NCI-H748 treated with DMSO at 0.1 percent for 48 hours (cell line): ENCODE results near the gene RIT1.

Experiments used
- DNase-seq: peaks from one replicate; lab custom pipeline; 2025; lab: John Stamatoyannopoulos, UW

RIT1 gene

GRCh38 chr1:155890251-155890650 is 20.9 kb downstream of the RIT1 start:
- DNase-seq = no peak

GRCh38 chr1:155889566-155889965 is 21.6 kb downstream of the RIT1 start:
- DNase-seq = no peak

GRCh38 chr1:155888481-155888880 is 22.7 kb downstream of the RIT1 start:
- DNase-seq = no peak

- DNase-seq = no peak
Observed at GRCh38 chr1:155884982-155885381, 26.2 kb downstream of the RIT1 start.

- no peak for DNase-seq
Observed at GRCh38 chr1:155884031-155884960, 26.9 kb downstream of the RIT1 start.

GRCh38 chr1:155882766-155883165 is 28.4 kb downstream of the RIT1 start:
- DNase-seq = no peak

- DNase-seq = no peak
Observed at GRCh38 chr1:155882235-155882634, 28.9 kb downstream of the RIT1 start.

- no peak for DNase-seq
Observed at GRCh38 chr1:155880950-155881349, 30.2 kb downstream of the RIT1 start.

- DNase-seq = no peak
Observed at GRCh38 chr1:155880251-155880650, 30.9 kb downstream of the RIT1 start.

GRCh38 chr1:155877945-155878344 is 33.2 kb downstream of the RIT1 start:
- no peak for DNase-seq

GRCh38 chr1:155873860-155874259 is 37.3 kb downstream of the RIT1 start:
- no peak for DNase-seq

GRCh38 chr1:155872527-155872926 is 38.6 kb downstream of the RIT1 start:
- DNase-seq = no peak

GRCh38 chr1:155871390-155871789 is 39.8 kb downstream of the RIT1 start:
- no peak for DNase-seq

- DNase-seq = no peak
Observed at GRCh38 chr1:155867766-155868165, 43.4 kb downstream of the RIT1 start.

GRCh38 chr1:155864393-155864792 is 46.8 kb downstream of the RIT1 start:
- DNase-seq = no peak

GRCh38 chr1:155861896-155862295 is 49.3 kb downstream of the RIT1 start:
- no peak for DNase-seq

GRCh38 chr1:155860970-155861510 is 50.1 kb downstream of the RIT1 start:
- DNase-seq = no peak

GRCh38 chr1:155859881-155860871 is 51.0 kb downstream of the RIT1 start:
- DNase-seq = peak; percentile 73

GRCh38 chr1:155859234-155859829 is 51.8 kb downstream of the RIT1 start, which contains the start of gene SYT11:
TSS of gene SYT11 (plus strand) at chr1:155859567. CDS start at chr1:155859762, 195 bp downstream.
- peak; percentile 93 for DNase-seq

GRCh38 chr1:155858800-155859233 is 52.3 kb downstream of the RIT1 start:
- DNase-seq = no peak
